HepG2 (cell line): ENCODE results near the gene FLT3LG. TPM values are rescaled to one million over a fixed set of nuclear protein-coding genes. Genes with fewer than 3 reads are reported as not detected.

ENCODE experiments used
- ATAC-seq: fragments of 200-7000 bp; cut with Tn5 transposase; 3 replicates; pipeline ENCODE4 v1.9.1; 2020; ENCODE audit warnings: mild to moderate bottlenecking, moderate library complexity
- BruUV-seq: library from RNA; stranded (reverse); fragments of 400-500 nt; replicated peaks from 2 replicates; lab custom pipeline; 2021; lab: Mats Ljungman, UMichigan
- CTCF ChIA-PET: fragments of 300-600 bp; formaldehyde crosslinking; extraction: SDS; loops from one replicate; lab custom pipeline; 2021; ENCODE audit warnings: low total read pairs, inconsistent platforms, low intra/inter-chr PET ratio; lab: Yijun Ruan, JAX
- POLR2A ChIA-PET: fragments of 350-600 bp; sonication (Branson Sonifier 250); formaldehyde crosslinking; loops from one replicate; lab custom pipeline; 2020; ENCODE audit warnings: antibody characterized with exemption, inconsistent platforms; lab: Yijun Ruan, JAX
- DNase-seq: peaks from one replicate; pipeline ENCODE4 v3.0.0-alpha.2; 2015; ENCODE audit warnings: low spot score
- FAIRE-seq: peaks from 3 replicates; lab custom pipeline; 2011; peaks lifted over from hg19 to GRCh38; lab: Jason Lieb, UNC
- H2AFZ ChIP-seq: one replicate; pipeline ENCODE4 v1.6.1; 2011; ENCODE audit warnings: low read length, inconsistent platforms
- H3K27ac ChIP-seq: fragments of 300-600 bp; 3 replicates; pipeline ENCODE4 v1.8.0; 2011; ENCODE audit warnings: mixed run types, mild to moderate bottlenecking, mixed read lengths, low read length, inconsistent platforms; ENCODE audit not compliant: insufficient read depth; ENCODE audit errors: extremely low read length
- H3K27me3 ChIP-seq, 2 experiments: fragments of 200-600 bp in 1 of 2; 2 replicates in 1 of 2; 3 replicates in 1 of 2; pipeline versions ENCODE4 v1.6.0 to v1.8.0; 2011; ENCODE audit warnings: low read length in 2 of 2, mild to moderate bottlenecking in 2 of 2, moderate library complexity in 2 of 2, inconsistent platforms in 1 of 2; ENCODE audit not compliant: insufficient read depth in 2 of 2, control insufficient read depth in 1 of 2
- H3K36me3 ChIP-seq, 2 experiments: fragments of 200-600 bp in 1 of 2; replicated peaks in 1 of 2; 2 replicates in 1 of 2; 3 replicates in 1 of 2; pipeline versions ENCODE4 v1.5.1 to v1.8.0; 2011; ENCODE audit warnings: low read length in 2 of 2, inconsistent platforms in 1 of 2; ENCODE audit not compliant: insufficient read depth in 2 of 2, control insufficient read depth in 1 of 2
- H3K4me1 ChIP-seq: 2 replicates; pipeline ENCODE4 v1.5.1; 2012; ENCODE audit warnings: low read length, inconsistent platforms; ENCODE audit not compliant: insufficient read depth
- H3K4me2 ChIP-seq: 2 replicates; pipeline ENCODE4 v1.6.0; 2011; ENCODE audit warnings: low read depth, low read length, inconsistent platforms
- H3K4me3 ChIP-seq, 3 experiments: fragments of 200-600 bp in 1 of 3; sonication (generic), shearing (Covaris generic) in 1 of 3; replicated peaks in 1 of 3; 2 replicates each; pipeline ENCODE4 v1.5.1; 2011 to 2016; ENCODE audit warnings: low read length in 3 of 3, inconsistent platforms in 2 of 3, low read depth in 2 of 3, mild to moderate bottlenecking in 2 of 3, control low read depth in 1 of 3, mixed read lengths in 1 of 3; ENCODE audit not compliant: insufficient read depth in 1 of 3
- H3K79me2 ChIP-seq: one replicate; pipeline ENCODE4 v1.6.1; 2011; ENCODE audit warnings: low read length, inconsistent platforms; ENCODE audit not compliant: insufficient read depth
- H3K9ac ChIP-seq: 2 replicates; pipeline ENCODE4 v1.6.0; 2011; ENCODE audit warnings: mild to moderate bottlenecking, low read depth, low read length, inconsistent platforms; ENCODE audit not compliant: insufficient read depth
- H3K9me3 ChIP-seq: 2 replicates; pipeline ENCODE4 v1.5.1; 2012; ENCODE audit warnings: mild to moderate bottlenecking, low read length
- H4K20me1 ChIP-seq: 2 replicates; pipeline ENCODE4 v1.6.0; 2011; ENCODE audit warnings: inconsistent platforms, mild to moderate bottlenecking, low read length, moderate library complexity; ENCODE audit not compliant: insufficient read depth
- BCL6 ChIP-seq: IDR thresholded peaks from 2 replicates; pipeline ENCODE4 v1.6.1; 2016; ENCODE audit warnings: missing genetic modification reagents, missing compliant biosample characterization
- CEBPB ChIP-seq: IDR thresholded peaks from 2 replicates; pipeline ENCODE4 v1.6.1; 2011; ENCODE audit warnings: low read depth, low read length, improper control_type of control experiment, borderline replicate concordance
- DNMT1 ChIP-seq: sonication (generic); formaldehyde crosslinking; IDR thresholded peaks from 2 replicates; pipeline ENCODE4 v1.5.1; 2020; ENCODE audit warnings: mild to moderate bottlenecking, missing genetic modification reagents
- KAT2B ChIP-seq: fragments of 150-350 bp; IDR thresholded peaks from 2 replicates; pipeline ENCODE4 v1.6.1; 2014; ENCODE audit warnings: low read depth, low read length, borderline replicate concordance
- MBNL3 ChIP-seq: fragments of 250-450 bp; sonication (Bioruptor Pico); conservative IDR thresholded peaks from 2 replicates; pipeline ENCODE4 v1.8.0; 2022; ENCODE audit warnings: mild to moderate bottlenecking, inconsistent platforms
- NR2F6 ChIP-seq, 2 experiments: IDR thresholded peaks; 2 replicates each; pipeline ENCODE4 v1.6.1; 2016; ENCODE audit warnings: antibody characterized with exemption in 1 of 2, mild to moderate bottlenecking in 1 of 2
- PHF8 ChIP-seq: sonication (generic); formaldehyde crosslinking; IDR thresholded peaks from 2 replicates; pipeline ENCODE4 v1.5.0; 2020; ENCODE audit warnings: missing genetic modification reagents
- SRF ChIP-seq: IDR thresholded peaks from 2 replicates; pipeline ENCODE4 v1.6.1; 2011; ENCODE audit warnings: mild to moderate bottlenecking, low read depth, low read length, moderate library complexity
- SRSF1 ChIP-seq: fragments of 200-400 bp; formaldehyde crosslinking; optimal IDR thresholded peaks from 2 replicates; pipeline ENCODE3; 2017; ENCODE audit warnings: mild to moderate bottlenecking, low read depth, low read length, moderate library complexity
- TGIF2 ChIP-seq: IDR thresholded peaks from 2 replicates; pipeline ENCODE4 v1.6.1; 2016; ENCODE audit warnings: control low read depth, missing compliant biosample characterization
- YEATS4 ChIP-seq: sonication (generic); formaldehyde crosslinking; IDR thresholded peaks from 2 replicates; pipeline ENCODE4 v1.4.0; 2020; ENCODE audit warnings: missing genetic modification reagents, borderline replicate concordance
- ZBTB3 ChIP-seq: sonication (generic); formaldehyde crosslinking; IDR thresholded peaks from 2 replicates; pipeline ENCODE4 v1.4.0; 2020; ENCODE audit warnings: low read depth, mild to moderate bottlenecking, moderate library complexity, missing genetic modification reagents, borderline replicate concordance
- ZNF121 ChIP-seq: sonication (generic); formaldehyde crosslinking; IDR thresholded peaks from 2 replicates; pipeline ENCODE4 v1.5.0; 2020; ENCODE audit warnings: mild to moderate bottlenecking, missing genetic modification reagents
- ZNF230 ChIP-seq: sonication (generic); formaldehyde crosslinking; IDR thresholded peaks from 2 replicates; pipeline ENCODE4 v1.4.0; 2020; ENCODE audit warnings: mild to moderate bottlenecking, missing genetic modification reagents
- ZNF883 ChIP-seq: sonication (generic); formaldehyde crosslinking; IDR thresholded peaks from 2 replicates; pipeline ENCODE4 v1.5.1; 2020; ENCODE audit warnings: mild to moderate bottlenecking, missing genetic modification reagents; ENCODE audit errors: not compliant biosample characterization
- WGBS: methylation state at CpG from one replicate; pipeline ENCODE4 v1.1.6; 2017; ENCODE audit warnings: low lambda C conversion rate; 5-methylcytosine and 5-hydroxymethylcytosine counted together
- in situ Hi-C: cut with HindIII; loops from 2 replicates; pipeline ENCODE4 v1.10.0; 2017; ENCODE audit warnings: low pct_unique_long_range_greater_than_20kb; ENCODE audit not compliant: extremely low pct_ligation_motif_present
- intact Hi-C: fragments of 100-400 bp; cut with micrococcal nuclease; formaldehyde crosslinking; loops from one replicate; pipeline ENCODE4 v1.10.0; 2022; ENCODE audit not compliant: unreplicated experiment
- polyA plus RNA-seq, 8 experiments: library from polyadenylated mRNA; depleted of rRNA in 3 of 8; stranded (reverse) in 7 of 8; unstranded in 1 of 8; fragments of >200 nt; fragmentation: Illumina TruSeq in 4 of 8; extraction: Trizol in 4 of 8; gene quantifications; 2 replicates each; pipeline versions ENCODE4 v1.2.1 to v1.2.3, GENCODE V29; 2011 to 2016; ENCODE audit warnings: low read depth in 4 of 8, missing spikeins in 1 of 8, mixed read lengths in 1 of 8; ENCODE audit not compliant: insufficient read depth in 1 of 8
- total RNA-seq, 5 experiments: library from RNA; depleted of rRNA; stranded (reverse); fragments of >200 nt; fragmentation: Illumina TruSeq; extraction: Trizol; gene quantifications; 2 replicates each; pipeline ENCODE4 v1.2.3, GENCODE V29; 2016; ENCODE audit warnings: low read depth in 1 of 5

Gene FLT3LG
- total and polyA plus RNA-seq, 2 of the 13 experiments (the other 11 are each of a cell fraction or from before 2014, with no cell fraction given), result 1.5 to 2.6 TPM

DNA sequence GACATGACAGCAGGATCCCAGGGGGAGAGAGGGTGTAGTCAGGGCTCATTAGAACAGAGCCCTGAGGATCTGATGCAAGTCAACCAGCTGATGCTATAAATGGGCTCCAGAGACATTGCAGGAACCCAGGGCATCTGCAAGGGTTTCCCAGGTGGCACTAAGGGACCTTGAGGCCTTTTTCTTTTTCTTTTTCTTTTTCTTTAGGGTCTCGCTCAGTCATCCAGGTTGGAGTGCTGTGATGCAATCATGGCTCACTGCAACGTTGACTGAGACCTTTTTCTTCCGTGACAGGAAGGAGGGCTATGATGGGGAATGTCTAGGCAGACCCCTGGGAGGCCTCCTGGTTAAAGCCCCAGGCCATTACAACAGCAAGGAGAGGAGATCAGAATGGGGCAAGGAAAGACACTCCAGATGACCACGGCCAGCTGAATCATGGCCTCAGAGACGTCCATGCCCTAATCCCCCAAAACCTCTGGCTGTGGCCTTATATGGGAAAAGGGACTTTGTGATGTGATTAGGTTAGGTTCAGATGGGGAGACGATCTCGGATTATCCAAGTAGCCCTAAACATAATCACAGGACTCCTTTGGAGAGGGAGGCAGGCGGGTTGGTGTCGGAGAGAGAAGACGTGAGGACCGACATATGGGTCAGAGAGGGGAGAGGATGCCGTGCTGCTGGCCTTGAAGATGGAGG, 33.9 kb downstream of the FLT3LG start:
- Histone ChIP-seq H4K20me1 (no peaks in the 10 kb centered on the region), H3K4me3 (no peak overlapping the region), H3K4me2 (no peak overlapping the region), H3K4me1 (peaks cover 49% of the 10 kb centered on the region), H3K27me3 (no peaks in the 10 kb centered on the region), H3K9ac (no peak overlapping the region), H3K36me3 (no peaks in the 10 kb centered on the region), H3K79me2 (no peaks in the 10 kb centered on the region)
- 46% methylated on average over 12 of the region's 12 CpGs for WGBS
- ATAC-seq (no peak), FAIRE-seq (no peak)
- POLR2A ChIA-PET, result no interaction called here
- intact Hi-C loops (no loop called here), in situ Hi-C loops (loop anchor here (5.0 kb wide), 1 partner anchor 34 kb away; no protein-coding TSS in a partner anchor)
- peak; percentile 60 for TF ChIP-seq CEBPB
- TF ChIP-seq ZNF121 (CRISPR knock-in tag), result no peak
- TF ChIP-seq SRF, result peak; percentile 73; the same call in 1 of the 2 replicates
- TF ChIP-seq, all 625 proteins: peak for 2
- BruUV-seq, result no TSS peak
- H3K9me3 ChIP-seq, result no peaks in the 10 kb centered on the region
- CTCF ChIA-PET, result interaction anchor here (1.0 to 2.1 kb wide), 2 partner anchors 39 to 63 kb away, joined by 5 to 31 read pairs; no protein-coding TSS in a partner anchor
- DNase-seq, result no peak
- no peak overlapping the region for H2AFZ ChIP-seq
- no peak overlapping the region for H3K27ac ChIP-seq

DNA sequence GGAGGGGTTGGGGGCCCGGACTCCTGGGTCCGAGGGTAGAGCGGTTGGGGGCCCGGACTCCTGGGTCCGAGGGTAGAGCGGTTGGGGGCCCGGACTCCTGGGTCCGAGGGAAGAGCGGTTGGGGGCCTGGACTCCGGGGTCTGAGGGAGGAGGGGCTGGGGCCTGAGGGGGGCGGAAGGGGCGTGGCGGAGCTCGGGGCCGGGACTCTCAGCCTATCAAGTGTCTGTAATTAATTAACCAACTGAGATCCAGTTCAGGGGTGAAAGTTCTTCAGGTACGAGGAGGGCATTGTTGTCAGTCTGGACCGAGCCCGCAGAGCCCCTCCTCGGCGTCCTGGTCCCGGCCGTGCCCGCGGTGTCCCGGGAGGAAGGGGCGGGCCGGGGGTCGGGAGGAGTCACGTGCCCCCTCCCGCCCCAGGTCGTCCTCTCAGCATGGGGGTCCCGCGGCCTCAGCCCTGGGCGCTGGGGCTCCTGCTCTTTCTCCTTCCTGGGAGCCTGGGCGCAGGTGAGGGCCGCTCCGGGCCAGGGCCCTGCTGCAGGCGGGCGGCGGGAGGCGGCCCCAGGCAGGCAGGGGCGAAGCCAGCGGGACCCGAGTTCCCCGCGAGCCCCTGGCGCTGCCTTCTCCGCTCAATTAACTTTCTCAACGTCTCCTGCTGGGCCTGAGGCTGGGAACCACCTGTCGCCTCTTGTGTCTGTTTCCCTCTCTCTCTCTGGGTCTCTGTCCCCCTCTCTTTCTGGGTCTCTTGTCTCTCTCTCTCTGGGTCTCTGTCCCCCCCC, 39.1 kb downstream of the FLT3LG start:
- peak; percentile 57 for FAIRE-seq
- peak overlapping the region; percentile 89 for H3K27ac ChIP-seq
- peak; percentile 75 for TF ChIP-seq SRSF1
- 0 out of 2 replicates have a peak, but pooled peaks have one; percentile 28 for TF ChIP-seq ZNF230 (CRISPR knock-in tag)
- TF ChIP-seq DNMT1 (CRISPR knock-in tag), result no peak
- TF ChIP-seq NR2F6 (IDR thresholded peaks at IDR 0.05), result no peak
- TF ChIP-seq NR2F6 (CRISPR knock-in tag; IDR thresholded peaks at IDR 0.05), result peak; percentile 70
- 0 out of 2 replicates have a peak, but pooled peaks have one; percentile 35 for TF ChIP-seq TGIF2 (CRISPR knock-in tag)
- TF ChIP-seq ZBTB3 (CRISPR knock-in tag), result no peak
- TF ChIP-seq MBNL3 (CRISPR knock-in tag), result no peak
- no peak for TF ChIP-seq KAT2B
- 0 out of 2 replicates have a peak, but pooled peaks have one; percentile 40 for TF ChIP-seq BCL6 (CRISPR knock-in tag)
- TF ChIP-seq PHF8 (CRISPR knock-in tag), result peak; percentile 85
- peak; percentile 49 for TF ChIP-seq ZNF883 (CRISPR knock-in tag)
- peak; percentile 47; the same call in 1 of the 2 replicates for TF ChIP-seq YEATS4 (CRISPR knock-in tag)

More for the DNA sequence above, 39.1 kb downstream of the FLT3LG start:
- ChIA-PET CTCF (interaction anchor here (0.6 kb wide), 1 partner anchor 52 kb away, joined by 3 read pairs; no protein-coding TSS in a partner anchor), POLR2A (interaction anchor here (0.6 to 2.7 kb wide), 33 partner anchors 9 to 164 kb away, joined by 3 to 29 read pairs (median 4); partner anchors contain the start of genes ALDH16A1, NOSIP, PIH1D1 and PRMT1)
- Histone ChIP-seq H3K36me3 (peaks cover 0 to 1% of the 10 kb centered on the region in 2 experiments; a peak in 2 of 5 replicates), H3K4me1 (peaks cover 38% of the 10 kb centered on the region), H3K9ac (peak overlapping the region; percentile 88), H3K27me3 (no peaks in the 10 kb centered on the region), H3K9me3 (no peaks in the 10 kb centered on the region), H3K4me2 (peak overlapping the region; percentile 79), H3K79me2 (peaks cover 21% of the 10 kb centered on the region), H2AFZ (no peak overlapping the region), H4K20me1 (no peaks in the 10 kb centered on the region), H3K4me3 (peak overlapping the region; percentile 75 to 89 (median 76))
- in situ Hi-C loops (no loop called here), intact Hi-C loops (loop anchor here (2.0 kb wide), 1 partner anchor 160 kb away; no protein-coding TSS in a partner anchor)
- peak; percentile 87 for ATAC-seq
- no TSS peak for BruUV-seq
- peak; percentile 89 for DNase-seq
- 1% methylated on average over 22 of the region's 50 CpGs for WGBS
